Nephron (organoid): ENCODE measurements around the gene DBNL.

Experiments used
- H3K27ac Mint-ChIP-seq, 3 experiments: 2 replicates each; pipeline ENCODE4 v1.8.0; 2020; ENCODE audit warnings: mixed read lengths in 3 of 3, mild to moderate bottlenecking in 2 of 3, moderate library complexity in 1 of 3
- H3K27me3 Mint-ChIP-seq: 2 replicates; pipeline ENCODE4 v1.8.0; 2021; ENCODE audit warnings: low read depth, mild to moderate bottlenecking, moderate library complexity, mixed read lengths
- H3K36me3 Mint-ChIP-seq: 2 replicates; pipeline ENCODE4 v1.8.0; 2020; ENCODE audit warnings: low read depth, mixed read lengths
- H3K4me1 Mint-ChIP-seq: 2 replicates; pipeline ENCODE4 v1.8.0; 2020; ENCODE audit warnings: mixed read lengths
- H3K4me3 Mint-ChIP-seq, 3 experiments: 2 replicates each; pipeline ENCODE4 v1.8.0; 2020; ENCODE audit warnings: mild to moderate bottlenecking in 3 of 3, mixed read lengths in 3 of 3, moderate library complexity in 2 of 3
- H3K9me3 Mint-ChIP-seq: 2 replicates; pipeline ENCODE4 v1.8.0; 2020; ENCODE audit warnings: mixed read lengths
- TF ChIP-seq, protein P1 (sequence below), 3 experiments: fragments of 200-600 bp; sonication (generic); IDR thresholded peaks; one replicate each; pipeline ENCODE4 v1.5.0; 2021; ENCODE audit warnings: antibody characterized with exemption in 3 of 3; ENCODE audit not compliant: unreplicated experiment in 3 of 3

DBNL gene

GRCh38 chr7:44067064-44067951 is 22.8 kb downstream of the DBNL start:
- Mint-ChIP-seq H3K4me3 (no peak overlapping the region), H3K9me3 (no peaks in the 10 kb centered on the region), H3K4me1 (peaks cover 31% of the 10 kb centered on the region), H3K27ac (no peak overlapping the region), H3K36me3 (peaks cover 10% of the 10 kb centered on the region), H3K27me3 (peaks cover 4% of the 10 kb centered on the region)
- TF ChIP-seq, protein P1, sequence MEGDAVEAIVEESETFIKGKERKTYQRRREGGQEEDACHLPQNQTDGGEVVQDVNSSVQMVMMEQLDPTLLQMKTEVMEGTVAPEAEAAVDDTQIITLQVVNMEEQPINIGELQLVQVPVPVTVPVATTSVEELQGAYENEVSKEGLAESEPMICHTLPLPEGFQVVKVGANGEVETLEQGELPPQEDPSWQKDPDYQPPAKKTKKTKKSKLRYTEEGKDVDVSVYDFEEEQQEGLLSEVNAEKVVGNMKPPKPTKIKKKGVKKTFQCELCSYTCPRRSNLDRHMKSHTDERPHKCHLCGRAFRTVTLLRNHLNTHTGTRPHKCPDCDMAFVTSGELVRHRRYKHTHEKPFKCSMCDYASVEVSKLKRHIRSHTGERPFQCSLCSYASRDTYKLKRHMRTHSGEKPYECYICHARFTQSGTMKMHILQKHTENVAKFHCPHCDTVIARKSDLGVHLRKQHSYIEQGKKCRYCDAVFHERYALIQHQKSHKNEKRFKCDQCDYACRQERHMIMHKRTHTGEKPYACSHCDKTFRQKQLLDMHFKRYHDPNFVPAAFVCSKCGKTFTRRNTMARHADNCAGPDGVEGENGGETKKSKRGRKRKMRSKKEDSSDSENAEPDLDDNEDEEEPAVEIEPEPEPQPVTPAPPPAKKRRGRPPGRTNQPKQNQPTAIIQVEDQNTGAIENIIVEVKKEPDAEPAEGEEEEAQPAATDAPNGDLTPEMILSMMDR (IDR thresholded peaks at IDR 0.05; ENCODE audit: unreplicated experiment in 3 of 3), result no peak

GRCh38 chr7:44068054-44068453 is 23.6 kb downstream of the DBNL start:
- Mint-ChIP-seq H3K36me3 (peaks cover 16% of the 10 kb centered on the region), H3K9me3 (no peaks in the 10 kb centered on the region), H3K4me3 (no peak overlapping the region), H3K27ac (peak overlapping the region in 1 of 3 experiments; percentile 16), H3K4me1 (peaks cover 31% of the 10 kb centered on the region), H3K27me3 (peaks cover 4% of the 10 kb centered on the region)
- TF ChIP-seq, protein P1 (IDR thresholded peaks at IDR 0.05; ENCODE audit: unreplicated experiment in 3 of 3), result no peak

DNA sequence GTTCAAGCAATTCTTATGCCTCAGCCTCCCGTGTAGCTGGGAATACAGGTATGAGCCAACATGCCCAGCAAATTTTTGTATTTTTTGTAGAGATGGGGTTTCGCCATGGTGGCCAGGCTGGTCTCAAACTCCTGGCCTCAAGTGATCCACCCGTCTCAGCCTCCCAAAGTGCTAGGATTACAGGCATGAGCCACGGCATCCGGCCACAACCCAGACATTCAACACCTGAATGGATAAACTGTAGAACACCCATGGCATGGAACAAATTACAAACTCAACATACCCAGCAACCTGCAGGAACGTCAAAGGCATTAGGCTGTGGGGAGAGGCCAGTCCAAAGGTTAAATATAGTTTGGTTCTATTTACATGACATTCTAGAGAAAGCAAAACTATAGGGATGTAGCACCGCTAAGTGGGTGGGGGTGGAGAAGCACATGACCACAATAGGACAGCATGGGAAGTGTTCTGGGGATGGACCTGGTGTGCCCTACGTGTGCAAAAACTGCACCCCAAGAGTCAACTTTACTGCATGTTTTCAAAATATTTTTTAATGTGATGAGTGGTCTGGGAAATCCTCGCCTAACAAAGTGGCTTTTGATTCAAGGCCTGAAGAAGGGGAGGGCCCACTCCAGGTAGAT is 27.3 kb downstream of the DBNL start:
- peak overlapping the region in 2 of 3 experiments; percentile 50 to 69 for H3K27ac Mint-ChIP-seq
- TF ChIP-seq, protein P1 (IDR thresholded peaks at IDR 0.05; ENCODE audit: unreplicated experiment in 3 of 3), result no peak
- no peaks in the 10 kb centered on the region for H3K9me3 Mint-ChIP-seq
- H3K36me3 Mint-ChIP-seq, result peaks cover 20% of the 10 kb centered on the region
- H3K4me1 Mint-ChIP-seq, result peaks cover 12% of the 10 kb centered on the region
- H3K27me3 Mint-ChIP-seq, result no peaks in the 10 kb centered on the region
- H3K4me3 Mint-ChIP-seq, result no peak overlapping the region

GRCh38 chr7:44072364-44073231 is 28.1 kb downstream of the DBNL start:
- TF ChIP-seq, protein P1 (IDR thresholded peaks at IDR 0.05; ENCODE audit: unreplicated experiment in 3 of 3), result peak; percentile 58 to 65 (median 62)
- Mint-ChIP-seq H3K4me3 (no peak overlapping the region), H3K27me3 (no peaks in the 10 kb centered on the region), H3K4me1 (peaks cover 5% of the 10 kb centered on the region), H3K27ac (peak overlapping the region in 2 of 3 experiments; percentile 50 to 69), H3K36me3 (peaks cover 23% of the 10 kb centered on the region), H3K9me3 (no peaks in the 10 kb centered on the region)

GRCh38 chr7:44073664-44074348 is 29.3 kb downstream of the DBNL start:
- TF ChIP-seq, protein P1 (IDR thresholded peaks at IDR 0.05; ENCODE audit: unreplicated experiment in 3 of 3), result no peak
- Mint-ChIP-seq H3K27me3 (no peaks in the 10 kb centered on the region), H3K4me3 (no peak overlapping the region), H3K9me3 (no peaks in the 10 kb centered on the region), H3K27ac (no peak overlapping the region), H3K36me3 (peaks cover 33% of the 10 kb centered on the region), H3K4me1 (peaks cover 9% of the 10 kb centered on the region)
